ENCODE data around the gene UIMC1. TPM values are rescaled to one million over a fixed set of nuclear protein-coding genes. Genes with fewer than 3 reads are reported as not detected.
A peak's percentile ranks its signal among the peaks of the same experiment; 100 is the strongest.
"Not testable (repeated sequence)": the region's sequence is repeated elsewhere in the genome, so short reads cannot be mapped to it uniquely, and the experiment has no call there.

UIMC1 gene
- total RNA-seq, 2 donors from 2014 or later, result 46.6 to 50.8 TPM

DNA sequence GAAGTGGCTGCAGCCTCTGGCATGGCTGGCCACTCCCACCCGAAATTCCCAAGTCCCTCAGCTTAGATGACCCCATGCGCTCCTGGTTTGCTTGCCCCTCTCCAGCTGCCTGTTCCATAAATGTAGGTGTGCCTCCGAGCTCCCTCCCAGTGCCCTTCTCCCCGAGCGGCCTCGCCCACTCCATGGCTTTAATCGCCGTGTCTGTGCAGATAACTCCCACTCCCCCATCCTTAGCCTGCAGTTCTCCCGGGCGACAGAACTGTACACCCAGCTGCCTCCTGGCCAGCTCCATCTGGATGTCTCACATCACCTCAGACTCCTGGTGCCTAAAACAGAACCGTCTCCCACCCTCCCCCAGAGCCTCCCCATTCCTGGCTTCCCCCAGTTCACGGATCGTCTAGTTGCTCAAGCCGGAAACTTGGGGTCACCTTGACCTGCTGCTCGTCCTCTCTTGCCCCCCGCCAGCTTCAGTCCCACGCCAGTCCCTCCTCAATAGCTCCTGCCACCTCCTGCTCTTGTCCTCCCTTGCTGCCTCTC lies 131.5 kb downstream of the UIMC1 start:
- DNase-seq, result no peak
- H3K9ac ChIP-seq (ENCODE audit: extremely low read depth, low read length, poor library complexity, severe bottlenecking), result no peak overlapping the region
- TF ChIP-seq, protein P1, sequence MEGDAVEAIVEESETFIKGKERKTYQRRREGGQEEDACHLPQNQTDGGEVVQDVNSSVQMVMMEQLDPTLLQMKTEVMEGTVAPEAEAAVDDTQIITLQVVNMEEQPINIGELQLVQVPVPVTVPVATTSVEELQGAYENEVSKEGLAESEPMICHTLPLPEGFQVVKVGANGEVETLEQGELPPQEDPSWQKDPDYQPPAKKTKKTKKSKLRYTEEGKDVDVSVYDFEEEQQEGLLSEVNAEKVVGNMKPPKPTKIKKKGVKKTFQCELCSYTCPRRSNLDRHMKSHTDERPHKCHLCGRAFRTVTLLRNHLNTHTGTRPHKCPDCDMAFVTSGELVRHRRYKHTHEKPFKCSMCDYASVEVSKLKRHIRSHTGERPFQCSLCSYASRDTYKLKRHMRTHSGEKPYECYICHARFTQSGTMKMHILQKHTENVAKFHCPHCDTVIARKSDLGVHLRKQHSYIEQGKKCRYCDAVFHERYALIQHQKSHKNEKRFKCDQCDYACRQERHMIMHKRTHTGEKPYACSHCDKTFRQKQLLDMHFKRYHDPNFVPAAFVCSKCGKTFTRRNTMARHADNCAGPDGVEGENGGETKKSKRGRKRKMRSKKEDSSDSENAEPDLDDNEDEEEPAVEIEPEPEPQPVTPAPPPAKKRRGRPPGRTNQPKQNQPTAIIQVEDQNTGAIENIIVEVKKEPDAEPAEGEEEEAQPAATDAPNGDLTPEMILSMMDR (conservative IDR thresholded peaks at IDR 0.05), result no peak
- no peak overlapping the region for H3K4me3 ChIP-seq (ENCODE audit: low read length)
- H3K4me1 Mint-ChIP-seq, result no peaks in the 10 kb centered on the region
- 88 to 91% methylated on average over 10 to 17 of the region's 17 CpGs for WGBS, 2 experiments (ENCODE audit: insufficient coverage in 1 of 2, insufficient read length in 1 of 2)
- H3K36me3 ChIP-seq (ENCODE audit: control insufficient read depth, insufficient read depth, low read length), result no peaks in the 10 kb centered on the region
- H3K27me3 ChIP-seq (ENCODE audit: control insufficient read depth, insufficient read depth, low read length, poor library complexity, severe bottlenecking), result no peaks in the 10 kb centered on the region
- H3K36me3 Mint-ChIP-seq (ENCODE audit: low read depth), result no peaks in the 10 kb centered on the region
- H3K9me3 ChIP-seq (ENCODE audit: control insufficient read depth, low read length), result no peaks in the 10 kb centered on the region
- no peaks in the 10 kb centered on the region for H3K9me3 Mint-ChIP-seq
- no peak overlapping the region for H3K27ac Mint-ChIP-seq
- H3K27me3 Mint-ChIP-seq (ENCODE audit: insufficient read depth), result no peaks in the 10 kb centered on the region
- no peak overlapping the region for H3K4me3 Mint-ChIP-seq
- H3K4me1 ChIP-seq (ENCODE audit: control insufficient read depth, insufficient read depth, low read length), result no peaks in the 10 kb centered on the region
- no peak overlapping the region for H3K27ac ChIP-seq (ENCODE audit: low read depth, low read length)

- WGBS, 2 experiments (ENCODE audit: insufficient coverage in 1 of 2, insufficient read length in 1 of 2), result 92 to 93% methylated on average over 9 to 20 of the region's 20 CpGs
- no peak for DNase-seq
- no peaks in the 10 kb centered on the region for H3K36me3 ChIP-seq (ENCODE audit: control insufficient read depth, insufficient read depth, low read length)
- H3K36me3 Mint-ChIP-seq (ENCODE audit: low read depth), result no peaks in the 10 kb centered on the region
- no peak overlapping the region for H3K4me3 ChIP-seq (ENCODE audit: low read length)
- H3K27ac ChIP-seq (ENCODE audit: low read depth, low read length), result no peak overlapping the region
- peaks cover 2% of the 10 kb centered on the region for H3K27me3 Mint-ChIP-seq (ENCODE audit: insufficient read depth)
- H3K27ac Mint-ChIP-seq, result no peak overlapping the region
- no peaks in the 10 kb centered on the region for H3K27me3 ChIP-seq (ENCODE audit: control insufficient read depth, insufficient read depth, low read length, poor library complexity, severe bottlenecking)
- no peak overlapping the region for H3K4me3 Mint-ChIP-seq
- peaks cover 2% of the 10 kb centered on the region for H3K4me1 Mint-ChIP-seq
- H3K4me1 ChIP-seq (ENCODE audit: control insufficient read depth, insufficient read depth, low read length), result no peaks in the 10 kb centered on the region
- H3K9me3 Mint-ChIP-seq, result no peaks in the 10 kb centered on the region
- H3K9ac ChIP-seq (ENCODE audit: extremely low read depth, low read length, poor library complexity, severe bottlenecking), result no peak overlapping the region
- H3K9me3 ChIP-seq (ENCODE audit: control insufficient read depth, low read length), result no peaks in the 10 kb centered on the region
- TF ChIP-seq, protein P1 (conservative IDR thresholded peaks at IDR 0.05), result no peak
These were observed 132.3 kb downstream of the UIMC1 start for GRCh38 chr5:176874198-176874780.

- Mint-ChIP-seq H3K36me3 (ENCODE audit: low read depth) (no peaks in the 10 kb centered on the region), H3K27ac (no peak overlapping the region), H3K4me3 (no peak overlapping the region), H3K27me3 (ENCODE audit: insufficient read depth) (peaks cover 6% of the 10 kb centered on the region), H3K4me1 (peaks cover 2% of the 10 kb centered on the region), H3K9me3 (no peaks in the 10 kb centered on the region)
- 88 to 90% methylated on average over 9 to 16 of the region's 16 CpGs for WGBS, 2 experiments (ENCODE audit: insufficient coverage in 1 of 2, insufficient read length in 1 of 2)
- no peaks in the 10 kb centered on the region for H3K9me3 ChIP-seq (ENCODE audit: control insufficient read depth, low read length)
- H3K4me1 ChIP-seq (ENCODE audit: control insufficient read depth, insufficient read depth, low read length), result no peaks in the 10 kb centered on the region
- H3K9ac ChIP-seq (ENCODE audit: extremely low read depth, low read length, poor library complexity, severe bottlenecking), result no peak overlapping the region
- no peak for DNase-seq
- no peak overlapping the region for H3K4me3 ChIP-seq (ENCODE audit: low read length)
- TF ChIP-seq, protein P1 (conservative IDR thresholded peaks at IDR 0.05), result no peak
- H3K27ac ChIP-seq (ENCODE audit: low read depth, low read length), result peak overlapping the region; percentile 36
- H3K36me3 ChIP-seq (ENCODE audit: control insufficient read depth, insufficient read depth, low read length), result no peaks in the 10 kb centered on the region
- no peaks in the 10 kb centered on the region for H3K27me3 ChIP-seq (ENCODE audit: control insufficient read depth, insufficient read depth, low read length, poor library complexity, severe bottlenecking)
These were observed 132.9 kb downstream of the UIMC1 start for GRCh38 chr5:176873541-176874172.

DNA sequence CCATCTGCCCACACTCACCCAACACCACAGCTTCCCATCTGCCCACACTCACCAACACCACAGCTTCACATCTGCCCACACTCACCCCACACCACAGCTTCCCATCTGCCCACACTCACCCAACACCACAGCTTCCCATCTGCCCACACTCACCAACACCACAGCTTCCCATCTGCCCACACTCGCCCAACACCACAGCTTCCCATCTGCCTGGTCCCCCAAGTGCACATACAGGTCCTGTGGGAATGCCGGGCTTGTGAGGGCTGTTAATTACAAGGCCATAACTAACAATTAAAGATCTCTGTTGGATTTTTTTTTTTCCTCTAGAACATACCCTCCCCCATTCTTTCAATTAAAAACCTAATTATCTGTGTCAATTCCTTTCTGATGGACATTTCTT lies 133.6 kb downstream of the UIMC1 start:
- H3K4me3 Mint-ChIP-seq; H3K27me3 Mint-ChIP-seq (ENCODE audit: insufficient read depth); H3K9ac ChIP-seq (ENCODE audit: extremely low read depth, low read length, poor library complexity, severe bottlenecking); H3K9me3 ChIP-seq (ENCODE audit: control insufficient read depth, low read length); H3K36me3 Mint-ChIP-seq (ENCODE audit: low read depth); H3K27ac Mint-ChIP-seq; H3K4me1 ChIP-seq (ENCODE audit: control insufficient read depth, insufficient read depth, low read length); H3K4me3 ChIP-seq (ENCODE audit: low read length); H3K27ac ChIP-seq (ENCODE audit: low read depth, low read length); H3K4me1 Mint-ChIP-seq; H3K27me3 ChIP-seq (ENCODE audit: control insufficient read depth, insufficient read depth, low read length, poor library complexity, severe bottlenecking); H3K36me3 ChIP-seq (ENCODE audit: control insufficient read depth, insufficient read depth, low read length); DNase-seq; H3K9me3 Mint-ChIP-seq: not testable (repeated sequence)
- WGBS, 2 experiments (ENCODE audit: insufficient coverage in 1 of 2, insufficient read length in 1 of 2), result 83 to 100% methylated on average over 1 to 2 of the region's 2 CpGs

DNA sequence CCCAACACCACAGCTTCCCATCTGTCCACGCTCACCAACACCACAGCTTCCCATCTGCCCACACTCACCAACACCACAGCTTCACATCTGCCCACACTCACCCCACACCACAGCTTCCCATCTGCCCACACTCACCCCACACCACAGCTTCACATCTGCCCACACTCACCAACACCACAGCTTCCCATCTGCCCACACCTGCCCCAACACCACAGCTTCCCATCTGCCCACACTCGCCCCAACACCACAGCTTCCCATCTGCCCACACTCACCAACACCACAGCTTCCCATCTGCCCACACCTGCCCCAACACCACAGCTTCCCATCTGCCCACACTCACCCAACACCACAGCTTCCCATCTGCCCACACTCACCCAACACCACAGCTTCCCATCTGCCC lies 134.0 kb downstream of the UIMC1 start:
- H3K27ac Mint-ChIP-seq, result not testable (repeated sequence)

More for the DNA sequence above, 134.0 kb downstream of the UIMC1 start:
- not testable (repeated sequence) for H3K27ac ChIP-seq (ENCODE audit: low read depth, low read length); H3K27me3 Mint-ChIP-seq (ENCODE audit: insufficient read depth); H3K27me3 ChIP-seq (ENCODE audit: control insufficient read depth, insufficient read depth, low read length, poor library complexity, severe bottlenecking); DNase-seq; H3K4me3 Mint-ChIP-seq; H3K9me3 Mint-ChIP-seq; H3K36me3 Mint-ChIP-seq (ENCODE audit: low read depth); H3K4me1 ChIP-seq (ENCODE audit: control insufficient read depth, insufficient read depth, low read length); H3K4me3 ChIP-seq (ENCODE audit: low read length); H3K36me3 ChIP-seq (ENCODE audit: control insufficient read depth, insufficient read depth, low read length); H3K4me1 Mint-ChIP-seq; H3K9me3 ChIP-seq (ENCODE audit: control insufficient read depth, low read length); H3K9ac ChIP-seq (ENCODE audit: extremely low read depth, low read length, poor library complexity, severe bottlenecking)
- WGBS, 2 experiments (ENCODE audit: insufficient coverage in 1 of 2, insufficient read length in 1 of 2), result 95% methylated on average over 1 of the region's 2 CpGs; no CpG with 5 or more reads in 1 of the 2 experiments
